Endothelial cell of umbilical vein (primary cell): ENCODE data around the gene SEMA4C. TPM values are rescaled to one million over a fixed set of nuclear protein-coding genes. Genes with fewer than 3 reads are reported as not detected.

Experiments
- BruUV-seq: library from RNA; stranded (reverse); fragments of 400-500 nt; replicated peaks from 2 replicates; lab custom pipeline; 2021; lab: Mats Ljungman, UMichigan
- CTCF ChIA-PET: fragments of 300-600, 350-600 bp; sonication (Branson Sonifier 250); formaldehyde crosslinking; loops from one replicate; lab custom pipeline; 2021; ENCODE audit warnings: antibody characterized with exemption, inconsistent platforms; lab: Charles Lee
- POLR2A ChIA-PET: fragments of 300-600, 350-600 bp; sonication (Branson Sonifier 250); formaldehyde crosslinking; loops from one replicate; lab custom pipeline; 2021; ENCODE audit warnings: antibody characterized with exemption, inconsistent platforms; lab: Charles Lee
- DNase-seq: peaks from one replicate; pipeline ENCODE4 v3.0.0-alpha.2; 2011; ENCODE audit warnings: low read depth, low spot score
- FAIRE-seq: peaks from 2 replicates; lab custom pipeline; 2011; peaks lifted over from hg19 to GRCh38; lab: Jason Lieb, UNC
- H2AFZ ChIP-seq: 2 replicates; pipeline ENCODE4 v1.6.0; 2012; ENCODE audit warnings: low read depth, low read length, control low read depth, inconsistent platforms
- H3K27ac ChIP-seq: 2 replicates; pipeline ENCODE4 v1.5.1; 2011; ENCODE audit warnings: low read depth, mild to moderate bottlenecking, control low read depth, low read length, moderate library complexity; ENCODE audit not compliant: insufficient read depth
- H3K27me3 ChIP-seq, 2 experiments: 2 replicates each; pipeline versions ENCODE4 v1.6.0 to v1.6.1; 2011; ENCODE audit warnings: low read length in 2 of 2, mixed read lengths in 1 of 2; ENCODE audit not compliant: control insufficient read depth in 2 of 2, insufficient read depth in 2 of 2
- H3K36me3 ChIP-seq, 2 experiments: 2 replicates in 1 of 2; 3 replicates in 1 of 2; pipeline ENCODE4 v1.5.1; 2011; ENCODE audit warnings: low read length in 2 of 2, mild to moderate bottlenecking in 1 of 2, moderate library complexity in 1 of 2; ENCODE audit not compliant: control insufficient read depth in 2 of 2, insufficient read depth in 2 of 2; ENCODE audit errors: extremely low read depth in 1 of 2
- H3K4me1 ChIP-seq: 3 replicates; pipeline ENCODE4 v1.5.1; 2011; ENCODE audit warnings: mild to moderate bottlenecking, low read length; ENCODE audit not compliant: control insufficient read depth, insufficient read depth; ENCODE audit errors: extremely low read depth
- H3K4me2 ChIP-seq: 2 replicates; pipeline ENCODE4 v1.6.1; 2011; ENCODE audit warnings: low read length, control low read depth, mixed read lengths; ENCODE audit not compliant: insufficient read depth
- H3K4me3 ChIP-seq, 3 experiments: fragments of 200-600 bp in 1 of 3; sonication (generic), shearing (Covaris generic) in 1 of 3; replicated peaks in 1 of 3; 2 replicates each; pipeline ENCODE4 v1.5.1; 2011 to 2016; ENCODE audit warnings: control low read depth in 3 of 3, low read length in 3 of 3, mild to moderate bottlenecking in 2 of 3, inconsistent platforms in 1 of 3, low read depth in 1 of 3, moderate library complexity in 1 of 3; ENCODE audit not compliant: insufficient read depth in 1 of 3
- H3K79me2 ChIP-seq: 2 replicates; pipeline ENCODE4 v1.6.0; 2012; ENCODE audit warnings: low read length, inconsistent platforms; ENCODE audit not compliant: control insufficient read depth, insufficient read depth
- H3K9ac ChIP-seq: replicated peaks from 2 replicates; pipeline ENCODE3; 2011; ENCODE audit warnings: low read length, control low read depth; ENCODE audit not compliant: insufficient read depth; ENCODE audit errors: extremely low read depth
- H3K9me1 ChIP-seq: replicated peaks from 3 replicates; pipeline ENCODE4 v1.6.0; 2011; ENCODE audit warnings: mild to moderate bottlenecking, low read length; ENCODE audit not compliant: control insufficient read depth, insufficient read depth; ENCODE audit errors: extremely low read depth
- H3K9me3 ChIP-seq: replicated peaks from 2 replicates; pipeline ENCODE4 v1.5.1; 2012; ENCODE audit warnings: low read length, inconsistent platforms; ENCODE audit not compliant: control insufficient read depth, insufficient read depth
- H4K20me1 ChIP-seq: replicated peaks from 2 replicates; pipeline ENCODE3; 2011; ENCODE audit warnings: mild to moderate bottlenecking, low read length; ENCODE audit not compliant: control insufficient read depth, insufficient read depth; ENCODE audit errors: extremely low read depth
- EZH2 ChIP-seq: IDR thresholded peaks from 2 replicates; pipeline ENCODE4 v1.6.1; 2012; ENCODE audit warnings: borderline replicate concordance, low read depth, mild to moderate bottlenecking, moderate library complexity, low read length, inconsistent platforms; ENCODE audit not compliant: severe bottlenecking
- FOS ChIP-seq: IDR thresholded peaks from 2 replicates; pipeline ENCODE4 v1.6.1; 2011; ENCODE audit warnings: mild to moderate bottlenecking, low read length, moderate library complexity, borderline replicate concordance; ENCODE audit not compliant: insufficient read depth
- GATA2 ChIP-seq: IDR thresholded peaks from 2 replicates; pipeline ENCODE4 v1.7.0; 2011; ENCODE audit warnings: low read depth, mild to moderate bottlenecking, moderate library complexity, mixed read lengths, low read length; ENCODE audit not compliant: insufficient read length, insufficient read depth
- JUN ChIP-seq: IDR thresholded peaks from 2 replicates; pipeline ENCODE4 v1.6.1; 2011; ENCODE audit warnings: borderline replicate concordance, low read depth; ENCODE audit not compliant: insufficient read length, insufficient read depth
- MYC ChIP-seq: IDR thresholded peaks from one replicate; pipeline ENCODE4 v1.6.1; 2011; ENCODE audit warnings: mild to moderate bottlenecking, low read depth, low read length
- POLR2A ChIP-seq: IDR thresholded peaks from 2 replicates; pipeline ENCODE4 v1.6.1; 2012; ENCODE audit warnings: low read depth, mild to moderate bottlenecking, control low read depth, low read length
- POLR2AphosphoS5 ChIP-seq: IDR thresholded peaks from 2 replicates; pipeline ENCODE4 v1.6.1; 2012; ENCODE audit warnings: low read depth, mild to moderate bottlenecking, control low read depth, low read length, moderate library complexity; ENCODE audit not compliant: insufficient read depth
- dilution Hi-C: fragments of 300-500 bp; cut with MboI; formaldehyde crosslinking; loops from one replicate; pipeline ENCODE4 v1.15.0; 2019; ENCODE audit warnings: low sequenced_read_pairs; ENCODE audit not compliant: extremely low pct_ligation_motif_present
- intact Hi-C: fragments of 100-400 bp; cut with micrococcal nuclease; formaldehyde crosslinking; loops from one replicate; pipeline ENCODE4 v1.10.0; 2022
- polyA plus RNA-seq, 4 experiments: library from polyadenylated mRNA; depleted of rRNA in 3 of 4; stranded (reverse) in 3 of 4; unstranded in 1 of 4; fragments of >200 nt; gene quantifications; 2 replicates each; pipeline versions ENCODE4 v1.2.1 to v1.2.3, GENCODE V29; 2011 to 2012; ENCODE audit warnings: missing spikeins in 1 of 4
- total RNA-seq: library from RNA; stranded (reverse); gene quantifications from 2 replicates; pipeline ENCODE4 v1.2.3, GENCODE V29; 2021
- TF ChIP-seq, protein P1 (sequence below), 2 donors: IDR thresholded peaks; 1 replicate in 1 of 2; 2 replicates in 1 of 2; pipeline ENCODE4 v1.5.1; 2011; ENCODE audit warnings: low read length in 2 of 2, mild to moderate bottlenecking in 2 of 2, moderate library complexity in 2 of 2, control low read depth in 1 of 2, inconsistent platforms in 1 of 2, low read depth in 1 of 2; ENCODE audit not compliant: insufficient read depth in 1 of 2; ENCODE audit errors: extremely low read depth in 1 of 2
- TF ChIP-seq, protein P2 (sequence below): IDR thresholded peaks from 2 replicates; pipeline ENCODE4 v1.6.1; 2011; ENCODE audit not compliant: insufficient read depth, insufficient read length

SEMA4C gene
- total and polyA plus RNA-seq, 2 donors (not counting 3 experiments of a cell fraction or from before 2014, with no cell fraction given) = 16.4 to 17.3 TPM

DNA sequence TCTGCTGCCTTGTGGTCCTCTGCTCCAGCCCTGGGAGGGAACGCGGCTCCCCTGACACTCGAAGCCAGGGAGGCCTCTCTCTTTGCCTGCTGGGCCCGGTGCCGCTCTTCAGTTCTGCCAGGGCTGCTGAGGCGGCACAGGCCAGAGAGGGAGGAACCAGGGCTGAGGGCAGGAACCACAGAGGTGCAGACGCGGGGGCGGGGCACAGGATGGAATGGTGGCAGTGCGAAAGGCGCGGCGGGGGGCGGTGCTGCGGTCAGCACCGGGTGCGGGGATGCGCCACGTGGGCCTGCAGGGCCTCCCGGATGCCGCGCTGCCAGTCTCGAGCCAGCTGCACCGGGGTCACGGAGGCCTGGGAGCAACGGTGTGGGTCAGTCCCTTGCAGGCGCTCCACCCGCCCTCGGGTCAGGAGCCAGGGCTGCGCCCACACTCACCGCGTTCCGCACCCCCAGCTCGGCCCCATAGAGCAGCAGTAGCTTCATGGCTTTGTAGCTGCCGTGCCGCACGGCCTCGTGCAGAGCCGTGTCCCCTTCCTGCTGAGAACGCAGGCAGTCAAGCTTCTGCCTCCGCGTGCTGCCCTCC, 30.5 kb downstream of the SEMA4C start:
- no peaks in the 10 kb centered on the region for H3K79me2 ChIP-seq
- no peaks in the 10 kb centered on the region for H3K36me3 ChIP-seq
- H3K27me3 ChIP-seq = no peaks in the 10 kb centered on the region
- no peak overlapping the region for H3K4me3 ChIP-seq
- H4K20me1 ChIP-seq = no peaks in the 10 kb centered on the region
- CTCF ChIA-PET = no interaction called here
- H2AFZ ChIP-seq = no peak overlapping the region
- intact Hi-C loops = no loop called here
- FAIRE-seq (no peak), DNase-seq (no peak)
- no peaks in the 10 kb centered on the region for H3K9me1 ChIP-seq
- POLR2A ChIA-PET = no interaction called here
- H3K4me2 ChIP-seq = no peak overlapping the region
- no peak overlapping the region for H3K9ac ChIP-seq
- no peaks in the 10 kb centered on the region for H3K9me3 ChIP-seq
- dilution Hi-C loops = no loop called here
- no TSS peak for BruUV-seq
- H3K4me1 ChIP-seq = no peaks in the 10 kb centered on the region
- no peak overlapping the region for H3K27ac ChIP-seq
- TF ChIP-seq MYC = no peak
- no peak for TF ChIP-seq POLR2A
- no peak for TF ChIP-seq EZH2
- TF ChIP-seq GATA2 = no peak
- no peak for TF ChIP-seq FOS
- TF ChIP-seq, protein P1, sequence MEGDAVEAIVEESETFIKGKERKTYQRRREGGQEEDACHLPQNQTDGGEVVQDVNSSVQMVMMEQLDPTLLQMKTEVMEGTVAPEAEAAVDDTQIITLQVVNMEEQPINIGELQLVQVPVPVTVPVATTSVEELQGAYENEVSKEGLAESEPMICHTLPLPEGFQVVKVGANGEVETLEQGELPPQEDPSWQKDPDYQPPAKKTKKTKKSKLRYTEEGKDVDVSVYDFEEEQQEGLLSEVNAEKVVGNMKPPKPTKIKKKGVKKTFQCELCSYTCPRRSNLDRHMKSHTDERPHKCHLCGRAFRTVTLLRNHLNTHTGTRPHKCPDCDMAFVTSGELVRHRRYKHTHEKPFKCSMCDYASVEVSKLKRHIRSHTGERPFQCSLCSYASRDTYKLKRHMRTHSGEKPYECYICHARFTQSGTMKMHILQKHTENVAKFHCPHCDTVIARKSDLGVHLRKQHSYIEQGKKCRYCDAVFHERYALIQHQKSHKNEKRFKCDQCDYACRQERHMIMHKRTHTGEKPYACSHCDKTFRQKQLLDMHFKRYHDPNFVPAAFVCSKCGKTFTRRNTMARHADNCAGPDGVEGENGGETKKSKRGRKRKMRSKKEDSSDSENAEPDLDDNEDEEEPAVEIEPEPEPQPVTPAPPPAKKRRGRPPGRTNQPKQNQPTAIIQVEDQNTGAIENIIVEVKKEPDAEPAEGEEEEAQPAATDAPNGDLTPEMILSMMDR (IDR thresholded peaks at IDR 0.05; ENCODE audit: extremely low read depth in 1 of 2, insufficient read depth in 1 of 2, low read depth in 1 of 2, low read length in 2 of 2) = no peak
- TF ChIP-seq, protein P2, sequence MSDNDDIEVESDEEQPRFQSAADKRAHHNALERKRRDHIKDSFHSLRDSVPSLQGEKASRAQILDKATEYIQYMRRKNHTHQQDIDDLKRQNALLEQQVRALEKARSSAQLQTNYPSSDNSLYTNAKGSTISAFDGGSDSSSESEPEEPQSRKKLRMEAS = no peak
- TF ChIP-seq JUN = no peak
- TF ChIP-seq POLR2AphosphoS5 = no peak
